HUES48 (cell line): Measurements from ENCODE around the gene MAP4K1.
"Not testable (repeated sequence)": the region's sequence is repeated elsewhere in the genome, so short reads cannot be mapped to it uniquely, and the experiment has no call there.

Experiments
- H3K27ac ChIP-seq: one replicate; pipeline ENCODE4 v1.7.0; 2013; ENCODE audit warnings: low read depth, low read length, inconsistent platforms
- H3K27me3 ChIP-seq: 2 replicates; pipeline ENCODE4 v1.6.1; 2013; ENCODE audit warnings: mild to moderate bottlenecking, low read length; ENCODE audit not compliant: control insufficient read depth, insufficient read depth
- H3K36me3 ChIP-seq: 2 replicates; pipeline ENCODE4 v1.6.1; 2013; ENCODE audit warnings: low read length; ENCODE audit not compliant: control insufficient read depth, insufficient read depth
- H3K4me1 ChIP-seq: 2 replicates; pipeline ENCODE4 v1.6.1; 2013; ENCODE audit warnings: mild to moderate bottlenecking, low read length; ENCODE audit not compliant: control insufficient read depth, insufficient read depth
- H3K4me3 ChIP-seq: 2 replicates; pipeline ENCODE4 v1.5.1; 2013; ENCODE audit warnings: mild to moderate bottlenecking, low read depth, low read length
- H3K9ac ChIP-seq: 2 replicates; pipeline ENCODE4 v1.6.1; 2013; ENCODE audit warnings: mild to moderate bottlenecking, low read depth, low read length, moderate library complexity
- H3K9me3 ChIP-seq: 2 replicates; pipeline ENCODE4 v1.6.1; 2013; ENCODE audit warnings: low read length; ENCODE audit not compliant: control insufficient read depth, insufficient read depth

The MAP4K1 gene

DNA sequence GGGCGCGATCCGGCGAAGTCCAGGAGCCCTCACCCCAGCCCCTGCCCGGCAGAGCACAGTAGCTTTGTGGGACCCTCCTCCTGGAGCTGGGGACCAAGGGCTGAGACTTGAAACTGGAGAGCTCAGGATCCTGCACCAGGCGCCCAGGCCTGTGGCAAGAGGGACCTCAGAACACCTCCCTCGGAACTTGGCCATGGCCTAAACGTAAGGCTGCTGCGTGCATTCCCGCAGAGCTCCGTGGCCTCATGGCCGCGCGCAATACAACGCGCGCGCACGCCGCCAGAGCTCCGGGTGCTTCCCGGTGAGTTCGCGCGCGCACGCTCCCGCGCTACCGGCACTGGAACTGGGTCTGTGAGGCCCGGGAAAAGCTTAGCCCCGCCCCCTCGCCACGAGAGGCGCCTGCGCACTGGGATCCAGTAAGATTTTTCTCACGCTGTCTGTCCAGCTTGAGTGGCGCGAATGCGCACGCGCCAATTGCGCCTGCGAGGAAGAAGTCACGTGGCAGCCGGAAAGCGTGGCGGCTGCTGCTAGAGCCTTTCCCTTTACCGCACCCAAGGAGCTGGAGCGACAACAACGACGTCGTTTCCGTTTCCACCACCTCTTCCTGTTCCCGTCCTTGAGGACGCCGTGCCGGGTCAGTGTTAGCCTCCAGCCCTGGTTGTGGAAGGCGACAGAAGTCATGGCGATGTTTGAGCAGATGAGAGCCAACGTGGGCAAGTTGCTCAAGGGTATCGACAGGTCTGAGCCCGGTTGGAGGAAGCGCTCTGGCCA, 1.0 kb upstream of the MAP4K1 start, which contains the start of gene EIF3K:
Gene EIF3K, plus strand, starts transcription at position 599 of the 771 bp plus-strand sequence. Its CDS starts 81 bp downstream, at position 680.
- Histone ChIP-seq H3K36me3 (peaks cover 31% of the 10 kb centered on the region), H3K27me3 (no peaks in the 10 kb centered on the region)

GRCh38 chr19:38617283-38617763, 430 bp downstream of the MAP4K1 start:
- no peak overlapping the region for H3K9ac ChIP-seq
- H3K4me1 ChIP-seq: peaks cover 11% of the 10 kb centered on the region; the same call in 1 of the 2 replicates
- no peaks in the 10 kb centered on the region for H3K27me3 ChIP-seq
- H3K36me3 ChIP-seq: peaks cover 23% of the 10 kb centered on the region
- no peaks in the 10 kb centered on the region for H3K9me3 ChIP-seq
- H3K27ac ChIP-seq: no peak overlapping the region
- H3K4me3 ChIP-seq: no peak overlapping the region

More for the DNA sequence above, 1.0 kb upstream of the MAP4K1 start, which contains the start of gene EIF3K:
- Histone ChIP-seq H3K4me3 (peak within 1 kb of the TSS; percentile 82), H3K9ac (peak within 1 kb of the TSS; percentile 71), H3K27ac (peak within 1 kb of the TSS; percentile 91), H3K9me3 (no peaks in the 10 kb centered on the region), H3K4me1 (peaks cover 11% of the 10 kb centered on the region; the same call in 1 of the 2 replicates)

DNA sequence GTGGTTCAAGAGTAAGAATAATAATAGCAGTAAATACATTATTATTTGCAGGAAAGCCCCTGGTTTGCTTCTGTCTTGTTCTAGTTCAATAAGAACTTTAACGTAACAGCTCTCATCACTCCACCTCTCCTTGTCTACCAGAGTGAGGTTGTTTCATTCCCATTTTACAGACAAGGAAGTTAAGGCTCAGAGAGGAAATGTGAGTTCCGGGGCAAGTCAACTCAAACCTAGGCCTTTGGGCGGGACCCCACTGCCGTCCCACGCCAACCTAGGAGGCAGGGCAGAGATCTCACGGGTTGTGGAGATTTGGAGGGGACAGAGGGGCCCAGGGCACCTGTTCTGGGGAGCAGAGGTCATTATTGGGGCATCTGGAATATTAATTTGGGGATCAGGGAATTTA, 1.5 kb downstream of the MAP4K1 start:
- Histone ChIP-seq H3K27me3 (no peaks in the 10 kb centered on the region), H3K27ac (no peak overlapping the region), H3K4me3 (no peak overlapping the region), H3K9ac (no peak overlapping the region), H3K36me3 (peaks cover 12% of the 10 kb centered on the region), H3K9me3 (no peaks in the 10 kb centered on the region), H3K4me1 (peaks cover 11% of the 10 kb centered on the region; the same call in 1 of the 2 replicates)

GRCh38 chr19:38615007-38615581, 2.7 kb downstream of the MAP4K1 start:
- Histone ChIP-seq H3K27me3 (no peaks in the 10 kb centered on the region), H3K9ac (no peak overlapping the region), H3K36me3 (0 out of 2 replicates have a peak, but pooled peaks cover under 1% of the 10 kb centered on the region), H3K4me3 (no peak overlapping the region), H3K9me3 (no peaks in the 10 kb centered on the region), H3K4me1 (peaks cover 11% of the 10 kb centered on the region; the same call in 1 of the 2 replicates), H3K27ac (no peak overlapping the region)

- no peak overlapping the region for H3K4me3 ChIP-seq
- H3K27ac ChIP-seq: no peak overlapping the region
- peaks cover 11% of the 10 kb centered on the region; the same call in 1 of the 2 replicates for H3K4me1 ChIP-seq
- no peaks in the 10 kb centered on the region for H3K9me3 ChIP-seq
- H3K36me3 ChIP-seq: no peaks in the 10 kb centered on the region
- no peaks in the 10 kb centered on the region for H3K27me3 ChIP-seq
- H3K9ac ChIP-seq: no peak overlapping the region
These were observed 3.5 kb downstream of the MAP4K1 start for GRCh38 chr19:38614289-38614688.

DNA sequence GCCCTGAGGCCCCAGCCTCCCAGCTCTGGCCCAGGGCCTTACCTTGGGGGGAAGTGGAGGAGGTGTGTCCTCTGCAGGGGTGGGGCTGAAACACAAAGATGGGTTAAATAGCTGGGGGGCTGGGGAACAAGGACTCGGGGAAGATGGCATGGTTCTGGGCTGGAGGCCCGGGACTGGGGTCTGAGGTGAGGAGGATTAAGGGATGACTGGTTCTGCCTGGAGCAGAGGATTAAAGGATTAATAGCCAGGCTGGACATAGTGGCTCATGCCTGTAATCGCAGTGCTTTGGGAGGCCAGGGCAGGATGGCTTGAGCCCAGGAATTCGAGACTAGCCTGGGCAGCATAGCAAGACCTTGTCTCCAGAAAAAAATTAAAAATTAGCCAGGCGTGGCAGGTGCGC, 11.6 kb downstream of the MAP4K1 start:
- Histone ChIP-seq H3K4me3 (no peak overlapping the region), H3K27me3 (no peaks in the 10 kb centered on the region), H3K9ac (no peak overlapping the region), H3K4me1 (no peaks in the 10 kb centered on the region), H3K27ac (no peak overlapping the region), H3K9me3 (no peaks in the 10 kb centered on the region), H3K36me3 (no peaks in the 10 kb centered on the region)

DNA sequence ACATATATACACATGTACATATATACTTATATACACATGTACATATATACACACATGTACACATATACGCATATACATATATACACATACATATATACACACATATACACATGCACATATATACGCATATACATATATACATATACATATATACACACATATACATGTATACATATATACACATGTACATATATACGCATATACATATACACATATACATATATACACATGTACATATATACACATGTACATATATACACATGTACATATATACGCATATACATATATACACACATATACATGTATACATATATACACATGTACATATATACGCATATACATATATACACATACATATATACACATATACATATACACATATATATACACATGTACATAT, 14.9 kb downstream of the MAP4K1 start:
- not testable (repeated sequence) for H3K36me3 ChIP-seq, H3K4me3 ChIP-seq, H3K27ac ChIP-seq, H3K4me1 ChIP-seq, H3K27me3 ChIP-seq, H3K9ac ChIP-seq, H3K9me3 ChIP-seq

DNA sequence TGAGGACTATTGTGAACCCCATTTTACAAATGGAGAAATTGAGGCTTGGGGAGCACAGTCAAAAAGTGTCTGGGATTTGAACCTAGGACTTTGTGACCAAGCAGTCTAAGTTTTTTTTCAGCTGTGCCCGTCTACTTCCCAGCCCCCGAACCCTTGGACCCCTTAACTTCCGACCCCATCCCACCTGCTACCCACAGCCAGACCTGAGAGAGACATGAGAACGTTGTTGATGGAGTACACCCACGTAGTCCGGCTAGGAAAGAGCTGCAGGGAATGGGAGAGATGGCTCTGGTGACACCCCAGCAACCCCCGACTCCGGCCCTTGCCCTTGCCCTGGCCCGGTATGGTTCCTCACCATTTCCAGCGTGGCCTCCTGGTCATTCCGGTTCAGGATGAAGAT, 18.0 kb downstream of the MAP4K1 start:
- Histone ChIP-seq H3K27ac (no peak overlapping the region), H3K9me3 (no peaks in the 10 kb centered on the region), H3K27me3 (no peaks in the 10 kb centered on the region), H3K4me1 (no peaks in the 10 kb centered on the region), H3K9ac (no peak overlapping the region), H3K36me3 (no peaks in the 10 kb centered on the region), H3K4me3 (no peak overlapping the region)

DNA sequence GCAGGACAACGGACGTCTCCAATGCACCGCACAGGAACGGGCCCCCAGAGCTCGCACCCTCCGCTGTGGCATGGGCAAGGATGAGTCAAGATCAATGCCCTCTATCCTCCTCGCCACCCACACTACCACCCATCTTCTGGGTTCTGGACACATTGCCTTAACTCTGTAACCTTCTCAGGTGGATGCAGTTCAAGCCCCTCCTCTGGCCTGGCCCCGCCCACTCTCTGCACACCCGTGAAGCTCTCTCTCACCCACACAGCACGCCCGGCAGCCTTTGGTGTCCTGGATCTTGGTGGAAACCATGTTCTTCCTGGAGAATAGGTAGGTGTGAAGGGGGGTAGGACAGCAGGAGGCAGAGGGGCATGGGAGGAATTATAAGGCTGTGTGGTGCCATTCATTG, 20.7 kb downstream of the MAP4K1 start:
- Histone ChIP-seq H3K36me3 (no peaks in the 10 kb centered on the region), H3K27me3 (no peaks in the 10 kb centered on the region), H3K4me3 (peak overlapping the region; percentile 73; the same call in 1 of the 2 replicates), H3K27ac (no peak overlapping the region), H3K9ac (no peak overlapping the region), H3K4me1 (no peaks in the 10 kb centered on the region), H3K9me3 (no peaks in the 10 kb centered on the region)

DNA sequence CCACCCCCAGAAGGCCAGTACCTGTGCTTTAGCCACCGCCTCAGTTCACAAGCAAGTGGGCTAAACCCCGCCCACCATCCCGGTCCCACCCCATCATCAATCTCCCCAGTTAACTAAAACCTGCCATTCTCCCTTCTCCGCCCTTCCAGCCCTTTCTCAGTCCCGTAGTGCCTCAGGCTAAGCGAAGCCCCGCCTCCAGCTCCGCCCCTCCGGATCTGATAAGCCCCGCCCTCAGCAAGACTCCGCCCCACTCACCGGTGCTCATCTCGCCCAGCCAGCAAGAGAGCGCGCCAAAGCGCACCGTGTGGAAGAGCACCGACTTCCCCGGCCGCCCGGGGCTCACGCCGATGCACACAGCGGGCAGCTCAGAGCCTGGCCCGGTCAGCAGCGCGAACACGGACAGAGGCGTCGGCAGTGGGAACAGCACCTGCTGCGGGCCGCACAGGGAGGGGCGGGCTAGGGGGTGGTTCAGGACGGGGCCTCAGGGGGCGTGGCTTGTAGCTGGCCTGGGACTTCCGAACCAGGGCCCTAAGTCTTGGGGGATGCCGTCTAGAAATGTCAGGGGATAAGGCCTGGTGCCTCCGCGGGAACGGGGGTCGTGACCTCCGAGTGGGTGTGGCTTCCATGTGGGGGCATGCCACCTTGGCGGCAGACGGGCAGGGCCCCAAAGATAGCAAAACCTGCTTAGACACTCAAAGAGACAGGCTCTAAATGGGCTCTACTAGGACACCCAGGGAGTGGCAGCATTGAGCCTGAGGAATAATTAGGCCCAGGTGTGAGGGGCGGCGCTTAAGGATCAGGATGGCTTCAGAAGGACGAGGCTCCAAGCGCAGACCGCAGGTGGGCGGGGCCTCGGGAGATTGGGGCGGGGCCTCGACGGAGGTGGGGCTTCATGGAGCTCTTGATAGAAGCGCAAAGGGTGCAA, 21.4 kb downstream of the MAP4K1 start:
- Histone ChIP-seq H3K27ac (peak overlapping the region; percentile 78), H3K4me3 (peak overlapping the region; percentile 73), H3K9ac (no peak overlapping the region; the same call in 1 of the 2 replicates), H3K27me3 (no peaks in the 10 kb centered on the region), H3K9me3 (no peaks in the 10 kb centered on the region), H3K4me1 (no peaks in the 10 kb centered on the region), H3K36me3 (no peaks in the 10 kb centered on the region)
